ENCODE results near the gene DNAJC15. TPM values are rescaled to one million over a fixed set of nuclear protein-coding genes. Genes with fewer than 3 reads are reported as not detected.

The DNAJC15 gene
- total RNA-seq, 1 donor from 2014 or later = 24.5 TPM

DNA sequence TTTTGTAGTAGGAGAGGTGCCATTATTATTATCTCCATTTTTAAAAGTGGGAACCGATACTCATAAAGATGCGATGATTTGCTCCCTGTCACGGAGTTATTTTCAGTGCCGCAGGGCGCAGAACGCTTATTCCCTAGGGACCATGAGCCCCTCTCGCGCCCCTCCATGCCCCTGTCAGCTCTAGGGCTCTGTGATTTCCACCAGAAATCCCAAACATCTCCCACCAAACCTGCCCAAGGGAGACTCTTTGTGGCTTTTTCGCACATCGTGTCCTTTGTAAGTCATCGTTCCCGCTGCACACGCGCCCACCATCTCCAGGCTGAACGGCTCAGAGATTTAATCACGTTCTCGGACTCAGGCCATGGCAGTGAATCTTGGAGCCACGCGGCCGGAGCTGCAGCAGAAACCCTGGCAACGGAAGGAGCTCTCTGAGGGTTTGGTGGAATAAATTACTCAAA, 105.1 kb downstream of the DNAJC15 start:
- H3K36me3 Mint-ChIP-seq (ENCODE audit: unreplicated experiment) = no peaks in the 10 kb centered on the region
- no peak for TF ChIP-seq CTCF (IDR thresholded peaks at IDR 0.05)
- H3K4me1 Mint-ChIP-seq (ENCODE audit: unreplicated experiment) = peaks cover 16% of the 10 kb centered on the region
- DNase-seq (ENCODE audit: extremely low spot score, unreplicated experiment) = no peak
- H3K9me3 Mint-ChIP-seq (ENCODE audit: unreplicated experiment) = no peaks in the 10 kb centered on the region
- no peak overlapping the region for H3K27ac Mint-ChIP-seq (ENCODE audit: unreplicated experiment)
- H3K27me3 Mint-ChIP-seq (ENCODE audit: unreplicated experiment) = no peaks in the 10 kb centered on the region
- H3K4me3 Mint-ChIP-seq (ENCODE audit: unreplicated experiment) = no peak overlapping the region

GRCh38 chr13:43129066-43129465, 105.7 kb downstream of the DNAJC15 start:
- Mint-ChIP-seq H3K4me1 (ENCODE audit: unreplicated experiment) (peaks cover 16% of the 10 kb centered on the region), H3K27ac (ENCODE audit: unreplicated experiment) (no peak overlapping the region), H3K36me3 (ENCODE audit: unreplicated experiment) (no peaks in the 10 kb centered on the region), H3K4me3 (ENCODE audit: unreplicated experiment) (no peak overlapping the region), H3K27me3 (ENCODE audit: unreplicated experiment) (no peaks in the 10 kb centered on the region), H3K9me3 (ENCODE audit: unreplicated experiment) (no peaks in the 10 kb centered on the region)
- TF ChIP-seq CTCF (IDR thresholded peaks at IDR 0.05) = no peak
- no peak for DNase-seq (ENCODE audit: extremely low spot score, unreplicated experiment)

DNA sequence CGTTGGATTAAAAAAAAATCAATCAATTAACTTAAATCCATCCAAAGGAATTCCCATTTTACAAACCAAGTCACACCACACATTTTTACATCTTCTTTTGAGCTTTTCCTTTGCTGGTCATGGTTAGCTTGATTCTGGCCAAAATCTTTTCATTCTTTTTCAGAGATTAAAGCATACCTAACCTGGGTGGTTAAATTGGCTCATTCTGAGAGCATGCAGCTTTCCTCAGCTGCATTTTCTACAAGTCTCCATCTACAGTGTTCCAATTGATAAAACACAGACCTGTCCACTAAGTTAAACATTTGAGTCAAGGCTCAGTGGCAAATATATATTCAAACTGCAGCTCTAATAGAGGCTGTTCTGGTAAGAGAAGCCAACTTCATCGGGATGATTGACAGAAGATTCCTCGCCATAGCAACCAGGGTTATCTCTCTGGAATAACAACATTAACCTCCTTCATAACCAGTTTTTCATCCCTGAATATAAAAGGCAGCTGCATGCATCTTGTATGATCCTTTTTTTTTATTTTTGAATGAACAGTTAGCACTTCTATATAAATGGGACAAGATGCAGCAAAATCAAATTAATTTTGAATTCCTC, 106.2 kb downstream of the DNAJC15 start:
- TF ChIP-seq CTCF (IDR thresholded peaks at IDR 0.05) = no peak

GRCh38 chr13:43132257-43132656, 108.9 kb downstream of the DNAJC15 start:
- H3K4me1 Mint-ChIP-seq (ENCODE audit: unreplicated experiment) = peaks cover 20% of the 10 kb centered on the region
- H3K27ac Mint-ChIP-seq (ENCODE audit: unreplicated experiment) = no peak overlapping the region
- no peak overlapping the region for H3K4me3 Mint-ChIP-seq (ENCODE audit: unreplicated experiment)
- no peaks in the 10 kb centered on the region for H3K27me3 Mint-ChIP-seq (ENCODE audit: unreplicated experiment)
- no peaks in the 10 kb centered on the region for H3K9me3 Mint-ChIP-seq (ENCODE audit: unreplicated experiment)
- no peaks in the 10 kb centered on the region for H3K36me3 Mint-ChIP-seq (ENCODE audit: unreplicated experiment)
- peak; percentile 55 for TF ChIP-seq CTCF (IDR thresholded peaks at IDR 0.05)
- DNase-seq (ENCODE audit: extremely low spot score, unreplicated experiment) = no peak

More for the DNA sequence above, 106.2 kb downstream of the DNAJC15 start:
- no peak for DNase-seq (ENCODE audit: extremely low spot score, unreplicated experiment)
- Mint-ChIP-seq H3K27me3 (ENCODE audit: unreplicated experiment) (no peaks in the 10 kb centered on the region), H3K4me1 (ENCODE audit: unreplicated experiment) (peaks cover 16% of the 10 kb centered on the region), H3K36me3 (ENCODE audit: unreplicated experiment) (no peaks in the 10 kb centered on the region), H3K9me3 (ENCODE audit: unreplicated experiment) (no peaks in the 10 kb centered on the region), H3K4me3 (ENCODE audit: unreplicated experiment) (no peak overlapping the region), H3K27ac (ENCODE audit: unreplicated experiment) (no peak overlapping the region)

DNA sequence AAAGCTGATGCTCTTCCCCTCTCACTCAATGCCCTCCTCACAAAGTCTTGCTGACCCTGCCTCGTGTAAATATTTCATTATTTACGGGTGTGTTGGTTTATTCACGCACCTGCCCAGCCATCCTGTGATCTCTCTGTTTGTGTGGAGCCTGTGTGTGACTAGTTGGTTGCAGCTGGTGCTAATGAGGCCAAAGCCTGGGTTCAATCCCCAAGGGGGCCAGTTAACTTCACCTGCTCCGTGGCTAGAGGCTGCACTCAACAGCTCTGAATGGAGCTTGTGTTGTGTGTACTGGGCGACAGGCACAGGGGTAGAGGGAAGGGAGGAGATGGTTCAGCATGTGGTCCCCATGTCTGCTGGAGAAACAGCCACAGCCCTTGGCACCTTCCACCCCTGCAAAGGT, 109.5 kb downstream of the DNAJC15 start:
- Mint-ChIP-seq H3K36me3 (ENCODE audit: unreplicated experiment) (no peaks in the 10 kb centered on the region), H3K27ac (ENCODE audit: unreplicated experiment) (no peak overlapping the region), H3K27me3 (ENCODE audit: unreplicated experiment) (no peaks in the 10 kb centered on the region), H3K9me3 (ENCODE audit: unreplicated experiment) (no peaks in the 10 kb centered on the region), H3K4me3 (ENCODE audit: unreplicated experiment) (no peak overlapping the region), H3K4me1 (ENCODE audit: unreplicated experiment) (peaks cover 18% of the 10 kb centered on the region)
- no peak for TF ChIP-seq CTCF (IDR thresholded peaks at IDR 0.05)
- DNase-seq (ENCODE audit: extremely low spot score, unreplicated experiment) = no peak

Measured in osteocyte (in vitro differentiated cells).